ENCODE measurements around the gene RXRA.

The RXRA gene

GRCh38 chr9:134390537-134390936 is 64.3 kb downstream of the RXRA start:
- Histone ChIP-seq H3K9ac (ENCODE audit: low read length) (no peak overlapping the region), H3K9me3 (ENCODE audit: control insufficient read depth, insufficient read depth, low read depth, low read length) (no peaks in the 10 kb centered on the region), H3K36me3 (ENCODE audit: control insufficient read depth, insufficient read depth, low read length) (no peaks in the 10 kb centered on the region), H3K4me3 (ENCODE audit: low read depth, low read length) (no peak overlapping the region), H3K27me3 (ENCODE audit: control insufficient read depth, insufficient read depth, low read length) (no peaks in the 10 kb centered on the region), H3K4me1 (ENCODE audit: control insufficient read depth, insufficient read depth, low read length) (no peaks in the 10 kb centered on the region), H3K27ac (ENCODE audit: low read depth, low read length) (no peak overlapping the region)

GRCh38 chr9:134390947-134391318 is 64.7 kb downstream of the RXRA start:
- H3K9ac ChIP-seq (ENCODE audit: low read length) = no peak overlapping the region
- H3K9me3 ChIP-seq (ENCODE audit: control insufficient read depth, insufficient read depth, low read depth, low read length) = no peaks in the 10 kb centered on the region
- H3K27ac ChIP-seq (ENCODE audit: low read depth, low read length) = no peak overlapping the region
- no peaks in the 10 kb centered on the region for H3K4me1 ChIP-seq (ENCODE audit: control insufficient read depth, insufficient read depth, low read length)
- no peak overlapping the region for H3K4me3 ChIP-seq (ENCODE audit: low read depth, low read length)
- H3K36me3 ChIP-seq (ENCODE audit: control insufficient read depth, insufficient read depth, low read length) = no peaks in the 10 kb centered on the region
- H3K27me3 ChIP-seq (ENCODE audit: control insufficient read depth, insufficient read depth, low read length) = no peaks in the 10 kb centered on the region

- Histone ChIP-seq H3K36me3 (ENCODE audit: control insufficient read depth, insufficient read depth, low read length) (no peaks in the 10 kb centered on the region), H3K9ac (ENCODE audit: low read length) (no peak overlapping the region), H3K4me1 (ENCODE audit: control insufficient read depth, insufficient read depth, low read length) (no peaks in the 10 kb centered on the region), H3K9me3 (ENCODE audit: control insufficient read depth, insufficient read depth, low read depth, low read length) (no peaks in the 10 kb centered on the region), H3K4me3 (ENCODE audit: low read depth, low read length) (no peak overlapping the region), H3K27ac (ENCODE audit: low read depth, low read length) (0 out of 2 replicates have a peak overlapping the region, but pooled peaks have one; percentile 10), H3K27me3 (ENCODE audit: control insufficient read depth, insufficient read depth, low read length) (no peaks in the 10 kb centered on the region)
Observed at GRCh38 chr9:134391319-134392231, 65.3 kb downstream of the RXRA start.

GRCh38 chr9:134392900-134393299 is 66.6 kb downstream of the RXRA start:
- Histone ChIP-seq H3K36me3 (ENCODE audit: control insufficient read depth, insufficient read depth, low read length) (no peaks in the 10 kb centered on the region), H3K9me3 (ENCODE audit: control insufficient read depth, insufficient read depth, low read depth, low read length) (no peaks in the 10 kb centered on the region), H3K4me1 (ENCODE audit: control insufficient read depth, insufficient read depth, low read length) (no peaks in the 10 kb centered on the region), H3K9ac (ENCODE audit: low read length) (no peak overlapping the region), H3K27me3 (ENCODE audit: control insufficient read depth, insufficient read depth, low read length) (no peaks in the 10 kb centered on the region), H3K4me3 (ENCODE audit: low read depth, low read length) (no peak overlapping the region), H3K27ac (ENCODE audit: low read depth, low read length) (no peak overlapping the region)

GRCh38 chr9:134393582-134394280 is 67.5 kb downstream of the RXRA start:
- Histone ChIP-seq H3K4me3 (ENCODE audit: low read depth, low read length) (no peak overlapping the region), H3K9ac (ENCODE audit: low read length) (no peak overlapping the region), H3K4me1 (ENCODE audit: control insufficient read depth, insufficient read depth, low read length) (no peaks in the 10 kb centered on the region), H3K9me3 (ENCODE audit: control insufficient read depth, insufficient read depth, low read depth, low read length) (peaks cover 4% of the 10 kb centered on the region), H3K27me3 (ENCODE audit: control insufficient read depth, insufficient read depth, low read length) (no peaks in the 10 kb centered on the region), H3K36me3 (ENCODE audit: control insufficient read depth, insufficient read depth, low read length) (peaks cover under 1% of the 10 kb centered on the region; the same call in 1 of the 2 replicates), H3K27ac (ENCODE audit: low read depth, low read length) (no peak overlapping the region)

- H3K27ac ChIP-seq (ENCODE audit: low read depth, low read length) = no peak overlapping the region
- H3K4me1 ChIP-seq (ENCODE audit: control insufficient read depth, insufficient read depth, low read length) = no peaks in the 10 kb centered on the region
- peaks cover 6% of the 10 kb centered on the region for H3K36me3 ChIP-seq (ENCODE audit: control insufficient read depth, insufficient read depth, low read length)
- H3K4me3 ChIP-seq (ENCODE audit: low read depth, low read length) = no peak overlapping the region
- no peak overlapping the region for H3K9ac ChIP-seq (ENCODE audit: low read length)
- H3K9me3 ChIP-seq (ENCODE audit: control insufficient read depth, insufficient read depth, low read depth, low read length) = peaks cover 11% of the 10 kb centered on the region
- H3K27me3 ChIP-seq (ENCODE audit: control insufficient read depth, insufficient read depth, low read length) = no peaks in the 10 kb centered on the region
Observed at GRCh38 chr9:134395002-134395517, 68.8 kb downstream of the RXRA start.

GRCh38 chr9:134395737-134396257 is 69.5 kb downstream of the RXRA start:
- H3K36me3 ChIP-seq (ENCODE audit: control insufficient read depth, insufficient read depth, low read length) = peaks cover 6% of the 10 kb centered on the region
- H3K27ac ChIP-seq (ENCODE audit: low read depth, low read length) = no peak overlapping the region
- no peaks in the 10 kb centered on the region for H3K4me1 ChIP-seq (ENCODE audit: control insufficient read depth, insufficient read depth, low read length)
- H3K4me3 ChIP-seq (ENCODE audit: low read depth, low read length) = no peak overlapping the region
- no peak overlapping the region for H3K9ac ChIP-seq (ENCODE audit: low read length)
- no peaks in the 10 kb centered on the region for H3K27me3 ChIP-seq (ENCODE audit: control insufficient read depth, insufficient read depth, low read length)
- peaks cover 11% of the 10 kb centered on the region for H3K9me3 ChIP-seq (ENCODE audit: control insufficient read depth, insufficient read depth, low read depth, low read length)

GRCh38 chr9:134396258-134396742 is 70.0 kb downstream of the RXRA start:
- H3K36me3 ChIP-seq (ENCODE audit: control insufficient read depth, insufficient read depth, low read length) = peaks cover 6% of the 10 kb centered on the region
- peaks cover 11% of the 10 kb centered on the region for H3K9me3 ChIP-seq (ENCODE audit: control insufficient read depth, insufficient read depth, low read depth, low read length)
- H3K9ac ChIP-seq (ENCODE audit: low read length) = no peak overlapping the region
- no peaks in the 10 kb centered on the region for H3K27me3 ChIP-seq (ENCODE audit: control insufficient read depth, insufficient read depth, low read length)
- no peaks in the 10 kb centered on the region for H3K4me1 ChIP-seq (ENCODE audit: control insufficient read depth, insufficient read depth, low read length)
- no peak overlapping the region for H3K27ac ChIP-seq (ENCODE audit: low read depth, low read length)
- H3K4me3 ChIP-seq (ENCODE audit: low read depth, low read length) = no peak overlapping the region

- H3K27me3 ChIP-seq (ENCODE audit: control insufficient read depth, insufficient read depth, low read length) = no peaks in the 10 kb centered on the region
- H3K9me3 ChIP-seq (ENCODE audit: control insufficient read depth, insufficient read depth, low read depth, low read length) = peaks cover 11% of the 10 kb centered on the region
- no peak overlapping the region for H3K9ac ChIP-seq (ENCODE audit: low read length)
- H3K27ac ChIP-seq (ENCODE audit: low read depth, low read length) = no peak overlapping the region
- peaks cover 6% of the 10 kb centered on the region for H3K36me3 ChIP-seq (ENCODE audit: control insufficient read depth, insufficient read depth, low read length)
- no peak overlapping the region for H3K4me3 ChIP-seq (ENCODE audit: low read depth, low read length)
- no peaks in the 10 kb centered on the region for H3K4me1 ChIP-seq (ENCODE audit: control insufficient read depth, insufficient read depth, low read length)
Observed at GRCh38 chr9:134396825-134397224, 70.6 kb downstream of the RXRA start.

GRCh38 chr9:134398756-134399155 is 72.5 kb downstream of the RXRA start:
- Histone ChIP-seq H3K27ac (ENCODE audit: low read depth, low read length) (no peak overlapping the region), H3K9ac (ENCODE audit: low read length) (no peak overlapping the region), H3K36me3 (ENCODE audit: control insufficient read depth, insufficient read depth, low read length) (peaks cover 6% of the 10 kb centered on the region), H3K4me3 (ENCODE audit: low read depth, low read length) (no peak overlapping the region), H3K27me3 (ENCODE audit: control insufficient read depth, insufficient read depth, low read length) (no peaks in the 10 kb centered on the region), H3K9me3 (ENCODE audit: control insufficient read depth, insufficient read depth, low read depth, low read length) (peaks cover 11% of the 10 kb centered on the region), H3K4me1 (ENCODE audit: control insufficient read depth, insufficient read depth, low read length) (no peaks in the 10 kb centered on the region)
